Endometrium (tissue), 2 donors: ENCODE data around the gene FKBP2.
"Not testable (repeated sequence)": the region's sequence is repeated elsewhere in the genome, so short reads cannot be mapped to it uniquely, and the experiment has no call there.

Source experiments
- FAIRE-seq: peaks from 2 replicates; lab custom pipeline; 2012; peaks lifted over from hg19 to GRCh38; lab: Jason Lieb, UNC
- donor health status: control.
- donor health status: control.

The FKBP2 gene

GRCh38 chr11:64234647-64235379 lies 6.1 kb upstream of the FKBP2 start:
- no peak for FAIRE-seq

GRCh38 chr11:64235437-64236161 lies 5.3 kb upstream of the FKBP2 start:
- FAIRE-seq, result no peak

GRCh38 chr11:64237484-64237951 lies 3.4 kb upstream of the FKBP2 start:
- no peak for FAIRE-seq

- FAIRE-seq, result no peak
These were observed 2.8 kb upstream of the FKBP2 start for GRCh38 chr11:64238076-64238475.

- no peak for FAIRE-seq
These were observed 1.9 kb upstream of the FKBP2 start for GRCh38 chr11:64238999-64239398.

GRCh38 chr11:64239662-64240434 lies 1.0 kb upstream of the FKBP2 start:
- FAIRE-seq, result no peak

- no peak for FAIRE-seq
These were observed 271 bp downstream of the FKBP2 start for GRCh38 chr11:64241241-64241490.

GRCh38 chr11:64241491-64242374 lies 838 bp downstream of the FKBP2 start:
- peak; percentile 46 for FAIRE-seq

- FAIRE-seq, result no peak
These were observed 2.5 kb downstream of the FKBP2 start for GRCh38 chr11:64243236-64243854.

- FAIRE-seq, result no peak
These were observed 3.2 kb downstream of the FKBP2 start for GRCh38 chr11:64244107-64244506.

- FAIRE-seq, result no peak
These were observed 4.1 kb downstream of the FKBP2 start for GRCh38 chr11:64244966-64245365.

GRCh38 chr11:64245401-64245796 lies 4.5 kb downstream of the FKBP2 start:
- FAIRE-seq, result no peak

- FAIRE-seq, result no peak
These were observed 5.1 kb downstream of the FKBP2 start for GRCh38 chr11:64245797-64246620.

- FAIRE-seq, result not testable (repeated sequence)
These were observed 5.7 kb downstream of the FKBP2 start for GRCh38 chr11:64246621-64246870.

- no peak for FAIRE-seq
These were observed 6.2 kb downstream of the FKBP2 start, which contains the start of gene PPP1R14B for GRCh38 chr11:64246871-64247728. PPP1R14B (minus strand) TSS chr11:64246943; CDS start chr11:64246673, 270 bp downstream.

- FAIRE-seq, result no peak
These were observed 7.0 kb downstream of the FKBP2 start for GRCh38 chr11:64247729-64248531.

GRCh38 chr11:64248578-64248977 lies 7.7 kb downstream of the FKBP2 start:
- no peak for FAIRE-seq

GRCh38 chr11:64249038-64249437 lies 8.1 kb downstream of the FKBP2 start:
- FAIRE-seq, result no peak
